Stomach (tissue), 4 donors: ENCODE results near the gene DHX8.

Source experiments
- POLR2A ChIP-seq, 4 donors: fragments of 450-650 bp; IDR thresholded peaks; one replicate each; pipeline ENCODE4 v1.6.1; 2016; ENCODE audit warnings: antibody characterized with exemption in 4 of 4, control low read depth in 2 of 4, mild to moderate bottlenecking in 1 of 4, moderate library complexity in 1 of 4
- POLR2AphosphoS5 ChIP-seq, 3 donors: sonication (generic); formaldehyde crosslinking; IDR thresholded peaks; one replicate each; pipeline ENCODE4 v1.6.1; 2016; ENCODE audit warnings: antibody characterized with exemption in 3 of 3
- TF ChIP-seq, protein P1 (sequence below), 7 experiments: fragments of 450-650 bp in 4 of 7; fragments of 200-600 bp in 3 of 7; sonication (generic) in 3 of 7; IDR thresholded peaks; one replicate each; pipeline ENCODE4 v1.5.1; 2016 to 2019; ENCODE audit warnings: antibody characterized with exemption in 7 of 7, control low read depth in 2 of 7, mild to moderate bottlenecking in 1 of 7

GRCh38 chr17:43570518-43570928, 86.7 kb downstream of the DHX8 start:
- TF ChIP-seq, protein P1, sequence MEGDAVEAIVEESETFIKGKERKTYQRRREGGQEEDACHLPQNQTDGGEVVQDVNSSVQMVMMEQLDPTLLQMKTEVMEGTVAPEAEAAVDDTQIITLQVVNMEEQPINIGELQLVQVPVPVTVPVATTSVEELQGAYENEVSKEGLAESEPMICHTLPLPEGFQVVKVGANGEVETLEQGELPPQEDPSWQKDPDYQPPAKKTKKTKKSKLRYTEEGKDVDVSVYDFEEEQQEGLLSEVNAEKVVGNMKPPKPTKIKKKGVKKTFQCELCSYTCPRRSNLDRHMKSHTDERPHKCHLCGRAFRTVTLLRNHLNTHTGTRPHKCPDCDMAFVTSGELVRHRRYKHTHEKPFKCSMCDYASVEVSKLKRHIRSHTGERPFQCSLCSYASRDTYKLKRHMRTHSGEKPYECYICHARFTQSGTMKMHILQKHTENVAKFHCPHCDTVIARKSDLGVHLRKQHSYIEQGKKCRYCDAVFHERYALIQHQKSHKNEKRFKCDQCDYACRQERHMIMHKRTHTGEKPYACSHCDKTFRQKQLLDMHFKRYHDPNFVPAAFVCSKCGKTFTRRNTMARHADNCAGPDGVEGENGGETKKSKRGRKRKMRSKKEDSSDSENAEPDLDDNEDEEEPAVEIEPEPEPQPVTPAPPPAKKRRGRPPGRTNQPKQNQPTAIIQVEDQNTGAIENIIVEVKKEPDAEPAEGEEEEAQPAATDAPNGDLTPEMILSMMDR (IDR thresholded peaks at IDR 0.05) = no peak
- no peak for TF ChIP-seq POLR2AphosphoS5 (IDR thresholded peaks at IDR 0.05)
- no peak for TF ChIP-seq POLR2A (IDR thresholded peaks at IDR 0.05)
